Measurements from ENCODE around the gene PRR15.
"Not testable (repeated sequence)": the region's sequence is repeated elsewhere in the genome, so short reads cannot be mapped to it uniquely, and the experiment has no call there.

PRR15 gene
- 0 to 0.07 reads per million in 2 donors for total RNA-seq

GRCh38 chr7:29563590-29564495, at the start of gene PRR15:
PRR15 (plus strand) TSS chr7:29563835; CDS start chr7:29566330, 2,495 bp downstream.
- no peak for DNase-seq

GRCh38 chr7:29516491-29516890, 47.1 kb upstream of the PRR15 start:
- no peak for DNase-seq

GRCh38 chr7:29518616-29519015, 45.0 kb upstream of the PRR15 start:
- DNase-seq = no peak

GRCh38 chr7:29523728-29524127, 39.9 kb upstream of the PRR15 start:
- no peak for DNase-seq

GRCh38 chr7:29527505-29528108, 36.0 kb upstream of the PRR15 start:
- DNase-seq = no peak

GRCh38 chr7:29528526-29528925, 35.1 kb upstream of the PRR15 start:
- DNase-seq = not testable (repeated sequence)

- no peak for DNase-seq
Measured at GRCh38 chr7:29538389-29538788, 25.2 kb upstream of the PRR15 start.

- DNase-seq = no peak
Measured at GRCh38 chr7:29539471-29539870, 24.2 kb upstream of the PRR15 start.

- no peak for DNase-seq
Measured at GRCh38 chr7:29547421-29547820, 16.2 kb upstream of the PRR15 start.

- no peak for DNase-seq
Measured at GRCh38 chr7:29548823-29549222, 14.8 kb upstream of the PRR15 start.

GRCh38 chr7:29552392-29552791, 11.2 kb upstream of the PRR15 start:
- no peak for DNase-seq

- DNase-seq = no peak
Measured at GRCh38 chr7:29555061-29555460, 8.6 kb upstream of the PRR15 start.

- no peak for DNase-seq
Measured at GRCh38 chr7:29556405-29557195, 7.0 kb upstream of the PRR15 start.

GRCh38 chr7:29557954-29558353, 5.7 kb upstream of the PRR15 start:
- DNase-seq = no peak

GRCh38 chr7:29561271-29561670, 2.4 kb upstream of the PRR15 start:
- no peak for DNase-seq

GRCh38 chr7:29562307-29562706, 1.3 kb upstream of the PRR15 start:
- DNase-seq = no peak

GRCh38 chr7:29564496-29565223, 1.0 kb downstream of the PRR15 start:
- DNase-seq = no peak

- DNase-seq = no peak
Measured at GRCh38 chr7:29565224-29565630, 1.6 kb downstream of the PRR15 start.

- DNase-seq = no peak
Measured at GRCh38 chr7:29565634-29565981, 2.0 kb downstream of the PRR15 start.

GRCh38 chr7:29565982-29566746, 2.5 kb downstream of the PRR15 start:
- no peak for DNase-seq

- DNase-seq = no peak
Measured at GRCh38 chr7:29567174-29567573, 3.5 kb downstream of the PRR15 start.

- no peak for DNase-seq
Measured at GRCh38 chr7:29569648-29570047, 6.0 kb downstream of the PRR15 start.

All from T-helper 9 cell (primary cell).